HepG2 (cell line): ENCODE results near the gene AFAP1L2. TPM values are rescaled to one million over a fixed set of nuclear protein-coding genes. Genes with fewer than 3 reads are reported as not detected.

ENCODE experiments used
- ATAC-seq: fragments of 200-7000 bp; cut with Tn5 transposase; 3 replicates; pipeline ENCODE4 v1.9.1; 2020; ENCODE audit warnings: mild to moderate bottlenecking, moderate library complexity
- BruUV-seq: library from RNA; stranded (reverse); fragments of 400-500 nt; replicated peaks from 2 replicates; lab custom pipeline; 2021; lab: Mats Ljungman, UMichigan
- CTCF ChIA-PET: fragments of 300-600 bp; formaldehyde crosslinking; extraction: SDS; loops from one replicate; lab custom pipeline; 2021; ENCODE audit warnings: low total read pairs, inconsistent platforms, low intra/inter-chr PET ratio; lab: Yijun Ruan, JAX
- POLR2A ChIA-PET: fragments of 350-600 bp; sonication (Branson Sonifier 250); formaldehyde crosslinking; loops from one replicate; lab custom pipeline; 2020; ENCODE audit warnings: antibody characterized with exemption, inconsistent platforms; lab: Yijun Ruan, JAX
- DNase-seq: peaks from one replicate; pipeline ENCODE4 v3.0.0-alpha.2; 2015; ENCODE audit warnings: low spot score
- FAIRE-seq: peaks from 3 replicates; lab custom pipeline; 2011; peaks lifted over from hg19 to GRCh38; lab: Jason Lieb, UNC
- H2AFZ ChIP-seq: one replicate; pipeline ENCODE4 v1.6.1; 2011; ENCODE audit warnings: low read length, inconsistent platforms
- H3K27ac ChIP-seq: fragments of 300-600 bp; 3 replicates; pipeline ENCODE4 v1.8.0; 2011; ENCODE audit warnings: mixed run types, mild to moderate bottlenecking, mixed read lengths, low read length, inconsistent platforms; ENCODE audit not compliant: insufficient read depth; ENCODE audit errors: extremely low read length
- H3K27me3 ChIP-seq, 2 experiments: fragments of 200-600 bp in 1 of 2; 2 replicates in 1 of 2; 3 replicates in 1 of 2; pipeline versions ENCODE4 v1.6.0 to v1.8.0; 2011; ENCODE audit warnings: low read length in 2 of 2, mild to moderate bottlenecking in 2 of 2, moderate library complexity in 2 of 2, inconsistent platforms in 1 of 2; ENCODE audit not compliant: insufficient read depth in 2 of 2, control insufficient read depth in 1 of 2
- H3K36me3 ChIP-seq, 2 experiments: fragments of 200-600 bp in 1 of 2; replicated peaks in 1 of 2; 2 replicates in 1 of 2; 3 replicates in 1 of 2; pipeline versions ENCODE4 v1.5.1 to v1.8.0; 2011; ENCODE audit warnings: low read length in 2 of 2, inconsistent platforms in 1 of 2; ENCODE audit not compliant: insufficient read depth in 2 of 2, control insufficient read depth in 1 of 2
- H3K4me1 ChIP-seq: 2 replicates; pipeline ENCODE4 v1.5.1; 2012; ENCODE audit warnings: low read length, inconsistent platforms; ENCODE audit not compliant: insufficient read depth
- H3K4me2 ChIP-seq: 2 replicates; pipeline ENCODE4 v1.6.0; 2011; ENCODE audit warnings: low read depth, low read length, inconsistent platforms
- H3K4me3 ChIP-seq, 3 experiments: fragments of 200-600 bp in 1 of 3; sonication (generic), shearing (Covaris generic) in 1 of 3; replicated peaks in 1 of 3; 2 replicates each; pipeline ENCODE4 v1.5.1; 2011 to 2016; ENCODE audit warnings: low read length in 3 of 3, inconsistent platforms in 2 of 3, low read depth in 2 of 3, mild to moderate bottlenecking in 2 of 3, control low read depth in 1 of 3, mixed read lengths in 1 of 3; ENCODE audit not compliant: insufficient read depth in 1 of 3
- H3K79me2 ChIP-seq: one replicate; pipeline ENCODE4 v1.6.1; 2011; ENCODE audit warnings: low read length, inconsistent platforms; ENCODE audit not compliant: insufficient read depth
- H3K9ac ChIP-seq: 2 replicates; pipeline ENCODE4 v1.6.0; 2011; ENCODE audit warnings: mild to moderate bottlenecking, low read depth, low read length, inconsistent platforms; ENCODE audit not compliant: insufficient read depth
- H3K9me3 ChIP-seq: 2 replicates; pipeline ENCODE4 v1.5.1; 2012; ENCODE audit warnings: mild to moderate bottlenecking, low read length
- H4K20me1 ChIP-seq: 2 replicates; pipeline ENCODE4 v1.6.0; 2011; ENCODE audit warnings: inconsistent platforms, mild to moderate bottlenecking, low read length, moderate library complexity; ENCODE audit not compliant: insufficient read depth
- CENPT ChIP-seq: sonication (generic); formaldehyde crosslinking; IDR thresholded peaks from 2 replicates; pipeline ENCODE4 v1.8.0; 2022; ENCODE audit warnings: low read depth, mild to moderate bottlenecking, moderate library complexity, missing genetic modification reagents
- GMEB1 ChIP-seq: sonication (generic); formaldehyde crosslinking; IDR thresholded peaks from 2 replicates; pipeline ENCODE4 v1.5.1; 2020; ENCODE audit warnings: missing genetic modification reagents, mild to moderate bottlenecking, borderline replicate concordance
- JARID2 ChIP-seq: sonication (generic); formaldehyde crosslinking; IDR thresholded peaks from 2 replicates; pipeline ENCODE4 v1.8.1; 2023; ENCODE audit warnings: missing genetic modification reagents, inconsistent platforms; ENCODE audit not compliant: insufficient replicate concordance
- LCORL ChIP-seq, 2 experiments: fragments of 450-650 bp in 1 of 2; sonication (generic) in 1 of 2; formaldehyde crosslinking in 1 of 2; IDR thresholded peaks; 2 replicates each; pipeline versions ENCODE4 v1.5.0 to v1.6.1; 2017 to 2020; ENCODE audit warnings: antibody characterized with exemption in 1 of 2, missing genetic modification reagents in 1 of 2
- MAFK ChIP-seq, 2 experiments: IDR thresholded peaks in 1 of 2; conservative IDR thresholded peaks in 1 of 2; 2 replicates each; pipeline ENCODE4 v1.6.1; 2011; ENCODE audit warnings: improper control_type of control experiment in 2 of 2, low read length in 2 of 2
- STAG1 ChIP-seq: sonication (generic); formaldehyde crosslinking; IDR thresholded peaks from 2 replicates; pipeline ENCODE4 v1.4.0; 2020; ENCODE audit warnings: missing genetic modification reagents
- ZBTB20 ChIP-seq: sonication (generic); formaldehyde crosslinking; IDR thresholded peaks from 2 replicates; pipeline ENCODE4 v1.8.1; 2023; ENCODE audit warnings: missing genetic modification reagents, low read depth, mild to moderate bottlenecking, borderline replicate concordance
- ZFP1 ChIP-seq: IDR thresholded peaks from 2 replicates; pipeline ENCODE4 v1.6.1; 2016
- ZNF564 ChIP-seq: sonication (generic); formaldehyde crosslinking; IDR thresholded peaks from 2 replicates; pipeline ENCODE4 v1.8.1; 2023; ENCODE audit warnings: mild to moderate bottlenecking, missing genetic modification reagents
- ZNF749 ChIP-seq: sonication (generic); formaldehyde crosslinking; IDR thresholded peaks from 2 replicates; pipeline ENCODE4 v1.8.0; 2022; ENCODE audit warnings: mild to moderate bottlenecking, missing genetic modification reagents, moderate library complexity, borderline replicate concordance
- ZNF883 ChIP-seq: sonication (generic); formaldehyde crosslinking; IDR thresholded peaks from 2 replicates; pipeline ENCODE4 v1.5.1; 2020; ENCODE audit warnings: mild to moderate bottlenecking, missing genetic modification reagents; ENCODE audit errors: not compliant biosample characterization
- WGBS: methylation state at CpG from one replicate; pipeline ENCODE4 v1.1.6; 2017; ENCODE audit warnings: low lambda C conversion rate; 5-methylcytosine and 5-hydroxymethylcytosine counted together
- in situ Hi-C: cut with HindIII; loops from 2 replicates; pipeline ENCODE4 v1.10.0; 2017; ENCODE audit warnings: low pct_unique_long_range_greater_than_20kb; ENCODE audit not compliant: extremely low pct_ligation_motif_present
- intact Hi-C: fragments of 100-400 bp; cut with micrococcal nuclease; formaldehyde crosslinking; loops from one replicate; pipeline ENCODE4 v1.10.0; 2022; ENCODE audit not compliant: unreplicated experiment
- polyA plus RNA-seq, 8 experiments: library from polyadenylated mRNA; depleted of rRNA in 3 of 8; stranded (reverse) in 7 of 8; unstranded in 1 of 8; fragments of >200 nt; fragmentation: Illumina TruSeq in 4 of 8; extraction: Trizol in 4 of 8; gene quantifications; 2 replicates each; pipeline versions ENCODE4 v1.2.1 to v1.2.3, GENCODE V29; 2011 to 2016; ENCODE audit warnings: low read depth in 4 of 8, missing spikeins in 1 of 8, mixed read lengths in 1 of 8; ENCODE audit not compliant: insufficient read depth in 1 of 8
- total RNA-seq, 5 experiments: library from RNA; depleted of rRNA; stranded (reverse); fragments of >200 nt; fragmentation: Illumina TruSeq; extraction: Trizol; gene quantifications; 2 replicates each; pipeline ENCODE4 v1.2.3, GENCODE V29; 2016; ENCODE audit warnings: low read depth in 1 of 5

The AFAP1L2 gene
- total and polyA plus RNA-seq, 2 of the 13 experiments (the other 11 are each of a cell fraction or from before 2014, with no cell fraction given): not detected

GRCh38 chr10:114445332-114445731, 41.0 kb upstream of the AFAP1L2 start:
- 89% methylated on average over 6 of the region's 6 CpGs for WGBS
- no peak for ATAC-seq
- in situ Hi-C loops (no loop called here), intact Hi-C loops (no loop called here)
- no peaks in the 10 kb centered on the region for H3K9me3 ChIP-seq
- no peaks in the 10 kb centered on the region for H3K79me2 ChIP-seq
- no peak overlapping the region for H3K27ac ChIP-seq
- TF ChIP-seq CENPT (CRISPR knock-in tag): no peak
- TF ChIP-seq JARID2 (CRISPR knock-in tag): no peak
- TF ChIP-seq MAFK (conservative IDR thresholded peaks at IDR 0.05 in 1 of 2, IDR thresholded peaks at IDR 0.05 in 1 of 2; ENCODE audit: low read length in 2 of 2): no peak
- TF ChIP-seq ZBTB20 (CRISPR knock-in tag): no peak
- no peak for TF ChIP-seq STAG1 (CRISPR knock-in tag)
- no peak for TF ChIP-seq ZNF564 (CRISPR knock-in tag)
- TF ChIP-seq ZNF883 (CRISPR knock-in tag): no peak
- TF ChIP-seq GMEB1: no peak
- no peak for TF ChIP-seq ZFP1
- no peak for TF ChIP-seq ZNF749 (CRISPR knock-in tag)
- no peak for TF ChIP-seq LCORL (IDR thresholded peaks at IDR 0.05)
- TF ChIP-seq LCORL (CRISPR knock-in tag; IDR thresholded peaks at IDR 0.05): no peak
- no peak overlapping the region for H2AFZ ChIP-seq
- no peak overlapping the region for H3K9ac ChIP-seq
- no peak for FAIRE-seq
- DNase-seq: no peak
- H4K20me1 ChIP-seq: no peaks in the 10 kb centered on the region
- no peak overlapping the region for H3K4me3 ChIP-seq
- POLR2A ChIA-PET: no interaction called here
- CTCF ChIA-PET: no interaction called here
- no TSS peak for BruUV-seq
- H3K4me2 ChIP-seq: no peak overlapping the region
- no peaks in the 10 kb centered on the region for H3K4me1 ChIP-seq
- H3K36me3 ChIP-seq: peaks cover 26 to 70% of the 10 kb centered on the region in 2 experiments
- no peaks in the 10 kb centered on the region for H3K27me3 ChIP-seq
